NAMALWA (cell line): Measurements from ENCODE around the gene RIN3.
A peak's percentile ranks its signal among the peaks of the same experiment; 100 is the strongest.

Experiments used
- DNase-seq: peaks from one replicate; pipeline ENCODE4 v3.0.0-alpha.2; 2015; ENCODE audit warnings: low spot score

RIN3 gene

DNA sequence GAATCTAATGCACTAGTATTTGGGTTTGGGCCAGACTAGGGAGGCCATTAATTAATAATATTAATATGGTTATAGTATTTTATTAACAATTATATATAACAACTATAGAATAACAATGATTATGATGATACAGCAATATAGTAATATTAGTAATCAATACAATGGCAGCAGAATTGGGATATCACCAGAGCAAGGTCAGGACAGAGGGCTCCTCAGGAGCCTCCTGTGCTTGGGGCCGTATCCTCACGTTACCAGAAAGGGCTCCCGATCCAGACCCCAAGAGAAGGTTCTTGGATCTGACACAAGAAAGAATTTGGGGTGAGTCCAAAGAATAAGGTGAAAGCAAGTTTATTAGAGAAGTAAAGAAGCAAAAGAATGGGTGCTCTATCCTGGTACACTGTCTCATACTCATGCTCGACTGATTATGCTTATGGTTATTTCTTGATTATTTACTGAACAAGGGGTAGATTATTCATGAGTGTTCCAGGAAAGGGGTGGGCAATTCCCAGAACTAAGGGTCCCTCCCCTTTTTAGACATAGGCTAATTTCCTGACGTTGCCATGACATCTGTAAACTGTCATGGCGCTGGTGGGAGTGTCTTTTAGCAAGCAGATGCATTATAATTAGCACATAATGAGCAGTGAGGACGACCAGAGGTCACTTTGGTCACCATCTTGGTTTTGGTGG, 61.6 kb downstream of the RIN3 start:
- DNase-seq, result no peak

DNA sequence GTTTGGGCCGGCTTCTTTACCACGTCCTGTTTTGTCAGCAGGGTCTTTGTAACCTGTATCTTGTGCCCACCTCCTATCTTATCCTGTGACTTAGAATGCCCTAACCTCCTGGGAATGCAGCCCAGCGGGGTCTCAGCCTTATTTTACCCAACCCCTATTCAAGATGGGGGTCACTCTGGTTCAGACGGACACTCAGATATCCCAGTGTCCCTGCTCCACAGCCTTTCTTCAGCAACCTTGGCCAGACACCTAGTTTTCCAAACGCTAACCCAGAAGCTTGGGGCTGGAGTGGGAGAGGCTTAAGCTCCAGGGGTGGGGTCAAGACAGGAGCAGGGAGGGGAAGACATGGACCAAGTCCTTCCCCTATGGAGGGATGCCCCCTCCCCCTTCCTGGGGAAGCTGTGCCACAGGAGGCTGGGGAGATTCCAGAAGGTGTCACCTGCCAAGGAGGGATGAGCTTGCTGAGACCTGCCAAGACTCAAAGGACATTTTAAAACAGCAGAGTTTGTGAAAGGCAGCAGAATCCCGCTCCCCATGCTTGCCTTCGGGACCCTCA, 62.2 kb downstream of the RIN3 start:
- no peak for DNase-seq

DNA sequence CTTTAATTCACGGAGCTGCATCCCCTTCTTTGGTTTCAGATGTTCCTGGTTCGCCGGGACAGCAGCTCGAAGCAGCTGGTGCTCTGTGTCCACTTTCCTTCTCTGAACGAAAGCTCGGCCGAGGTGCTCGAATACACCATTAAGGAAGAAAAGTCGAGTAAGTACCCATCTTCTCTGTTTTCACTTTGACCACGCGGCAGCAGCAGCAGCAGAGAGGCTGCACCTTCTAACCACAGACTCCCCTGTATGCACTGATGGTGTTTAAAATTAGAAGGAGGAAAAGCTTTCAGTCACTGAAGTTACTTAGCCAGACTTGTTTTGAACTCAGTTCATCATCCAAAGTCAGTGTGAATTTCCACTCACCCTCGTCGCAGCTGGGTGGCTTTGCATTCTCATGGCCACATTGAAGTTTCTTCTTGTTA, 63.8 kb downstream of the RIN3 start:
- DNase-seq, result peak; percentile 47

DNA sequence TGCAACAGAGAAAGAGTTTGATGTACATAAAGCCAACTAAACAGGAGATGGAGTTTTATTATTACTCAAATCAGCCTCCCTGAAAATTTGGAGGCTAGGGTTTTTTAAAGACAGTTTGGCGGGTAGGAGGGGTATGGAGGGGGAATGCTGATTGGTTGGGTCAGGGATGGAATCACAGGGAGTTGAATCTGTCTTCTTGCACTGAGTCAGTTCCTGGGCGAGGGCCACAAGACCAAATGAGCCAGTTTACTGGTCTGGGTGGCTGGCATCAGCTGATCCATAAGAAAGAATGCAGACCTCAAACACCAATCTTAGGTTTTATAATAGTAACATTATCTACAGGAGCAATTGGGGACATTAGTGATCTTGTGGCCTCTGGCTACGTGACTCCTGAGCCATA, 64.9 kb downstream of the RIN3 start:
- no peak for DNase-seq

DNA sequence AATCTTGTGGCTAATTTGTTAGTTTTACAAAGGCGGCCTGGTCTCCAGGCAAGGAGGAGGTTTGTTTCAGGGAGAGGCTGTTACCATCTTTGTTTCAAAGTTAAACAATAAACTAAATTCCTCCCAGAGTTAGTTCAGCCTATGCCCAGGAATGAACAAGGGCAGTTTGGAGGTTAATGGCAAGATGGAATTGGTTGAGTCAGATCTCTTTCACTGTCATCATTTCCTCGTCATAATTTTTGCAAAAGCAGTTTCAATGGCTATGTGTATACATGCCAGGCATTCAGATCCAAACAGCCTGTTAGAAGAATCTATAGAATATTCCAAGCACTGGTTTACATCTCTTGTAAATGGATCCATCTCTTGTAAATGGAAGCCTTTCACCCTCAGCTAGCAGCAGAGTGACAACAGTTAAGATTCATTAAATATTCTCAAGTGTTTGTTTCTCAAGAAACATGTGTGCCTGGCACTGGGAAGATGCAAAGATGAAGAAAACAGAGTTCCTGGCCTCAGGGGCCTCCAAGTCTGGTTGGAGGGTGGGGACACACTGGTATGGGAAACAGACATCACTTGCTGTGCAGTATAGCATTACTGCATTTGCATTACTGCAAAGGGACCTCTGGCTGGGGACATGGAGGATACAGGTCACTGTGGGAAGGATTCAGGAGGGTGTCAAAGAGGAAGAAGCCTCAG, 65.8 kb downstream of the RIN3 start:
- no peak for DNase-seq

DNA sequence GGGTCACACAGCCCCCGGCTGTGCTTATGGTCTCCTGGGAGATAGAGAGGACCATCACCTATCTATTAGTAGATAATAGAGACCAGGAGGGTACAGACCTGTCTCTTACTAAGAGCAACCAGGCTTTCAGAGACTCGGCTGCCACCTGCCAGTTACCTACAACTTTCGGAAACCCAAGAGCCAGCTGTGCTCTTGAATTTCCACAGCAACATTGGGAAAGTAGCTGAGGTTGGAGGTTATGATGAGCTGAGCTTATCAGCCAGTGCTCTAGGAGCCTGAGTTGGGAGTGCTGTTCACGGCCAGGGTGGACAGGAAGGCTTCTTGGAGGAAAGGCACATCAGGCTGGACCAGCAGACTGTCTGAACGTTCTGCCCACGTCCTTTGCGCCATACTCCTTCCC, 67.6 kb downstream of the RIN3 start:
- no peak for DNase-seq

DNA sequence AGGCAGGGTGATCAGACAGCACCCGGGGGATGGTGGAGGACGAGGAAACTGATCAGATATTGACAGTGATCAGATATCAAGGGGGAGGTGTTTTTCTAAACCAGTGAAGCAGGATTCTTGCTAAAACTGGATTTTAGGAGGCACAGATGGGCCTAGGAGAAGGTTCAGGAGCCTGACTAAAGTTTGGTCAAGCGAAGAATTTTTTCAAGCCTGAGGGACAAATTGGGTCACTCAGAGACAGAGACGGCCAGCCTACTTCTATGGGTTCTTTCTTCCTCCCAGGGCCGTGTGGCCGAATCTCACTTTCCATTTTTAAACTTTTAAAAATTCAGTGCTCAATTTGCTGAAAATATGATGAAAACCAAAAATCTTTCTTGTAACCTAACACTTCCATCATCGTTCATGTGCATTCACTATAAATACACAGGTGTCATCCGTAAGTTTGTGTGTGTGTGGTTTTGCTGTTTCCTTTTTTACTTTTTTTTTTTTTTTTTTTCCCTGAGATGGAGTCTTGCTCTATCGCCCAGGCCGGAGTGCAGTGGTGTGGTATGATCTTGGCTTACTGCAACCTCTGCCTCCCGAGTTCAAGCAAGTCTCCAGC, 68.5 kb downstream of the RIN3 start:
- no peak for DNase-seq

DNA sequence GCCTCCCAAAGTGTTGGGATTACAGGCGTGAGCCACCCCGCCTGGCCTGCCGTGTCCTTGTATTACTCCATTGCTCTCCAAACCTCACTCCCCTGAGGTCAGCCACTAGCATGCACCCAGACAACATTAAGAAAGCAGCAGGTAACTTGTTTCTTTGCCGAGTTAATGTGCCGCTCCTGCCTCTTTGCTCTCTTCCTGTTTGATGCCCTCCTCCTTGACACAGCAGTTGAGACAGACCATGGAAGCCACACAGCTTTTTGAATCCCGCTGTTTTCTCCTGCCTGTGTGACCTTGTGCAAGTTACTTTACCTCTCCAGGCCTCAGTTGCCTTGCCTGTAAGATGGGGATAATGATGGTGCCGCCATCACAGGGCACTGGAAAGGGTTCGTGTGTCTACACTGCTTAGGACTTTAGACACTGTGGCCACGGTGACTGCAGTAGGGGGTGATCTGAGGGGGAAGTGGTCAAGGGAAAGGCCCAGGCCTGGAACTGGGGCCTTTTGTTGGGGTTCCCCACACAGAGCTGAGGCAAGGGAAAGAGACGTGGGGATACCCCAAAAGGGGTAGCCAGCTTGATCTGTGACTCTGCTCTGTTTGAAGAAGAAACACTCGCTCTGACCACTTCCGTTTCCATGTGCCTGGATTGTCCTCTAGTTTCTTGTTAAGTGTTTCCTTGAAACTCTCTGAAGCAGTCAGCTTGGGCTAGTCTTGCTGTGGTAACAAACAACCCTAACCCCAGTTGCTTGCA, 69.3 kb downstream of the RIN3 start:
- no peak for DNase-seq

DNA sequence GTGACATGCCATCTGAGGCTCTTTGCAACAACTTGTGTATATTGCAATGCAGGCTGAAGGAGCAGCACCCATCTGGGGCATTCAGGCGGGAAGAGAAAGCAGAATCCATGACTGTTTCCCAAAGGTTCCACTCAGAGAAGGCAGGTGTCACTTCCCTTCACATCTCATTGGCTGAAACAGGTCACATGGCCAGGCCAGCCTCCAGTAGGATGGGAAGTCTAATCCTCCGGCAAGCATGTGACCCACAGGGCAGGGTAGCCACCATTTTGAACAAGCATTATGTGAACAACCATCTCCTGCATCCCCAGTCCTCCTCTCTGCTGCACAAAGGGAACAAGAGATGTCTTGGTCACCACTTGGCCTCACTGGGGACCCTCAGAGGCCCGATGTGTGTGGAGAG, 70.6 kb downstream of the RIN3 start:
- DNase-seq, result no peak

DNA sequence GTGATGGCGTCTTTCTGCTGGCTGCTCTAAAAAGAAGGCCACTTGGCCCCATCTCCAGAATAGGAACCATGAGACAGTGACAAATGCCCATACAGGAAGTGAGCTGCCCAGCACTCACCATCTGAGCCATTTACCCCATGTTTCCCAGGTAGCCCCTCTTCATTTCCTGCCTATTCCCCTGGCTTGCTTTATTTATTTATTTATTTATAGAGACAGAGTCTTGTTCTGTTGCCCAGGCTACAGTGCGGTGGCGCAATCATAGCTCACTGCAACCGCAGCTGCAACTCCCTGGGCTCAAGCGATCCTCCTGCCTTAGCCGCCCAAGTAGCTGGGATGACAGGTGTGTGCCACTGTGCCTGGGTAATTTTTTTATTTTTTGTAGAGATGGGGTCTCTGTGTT, 71.2 kb downstream of the RIN3 start:
- DNase-seq, result no peak

DNA sequence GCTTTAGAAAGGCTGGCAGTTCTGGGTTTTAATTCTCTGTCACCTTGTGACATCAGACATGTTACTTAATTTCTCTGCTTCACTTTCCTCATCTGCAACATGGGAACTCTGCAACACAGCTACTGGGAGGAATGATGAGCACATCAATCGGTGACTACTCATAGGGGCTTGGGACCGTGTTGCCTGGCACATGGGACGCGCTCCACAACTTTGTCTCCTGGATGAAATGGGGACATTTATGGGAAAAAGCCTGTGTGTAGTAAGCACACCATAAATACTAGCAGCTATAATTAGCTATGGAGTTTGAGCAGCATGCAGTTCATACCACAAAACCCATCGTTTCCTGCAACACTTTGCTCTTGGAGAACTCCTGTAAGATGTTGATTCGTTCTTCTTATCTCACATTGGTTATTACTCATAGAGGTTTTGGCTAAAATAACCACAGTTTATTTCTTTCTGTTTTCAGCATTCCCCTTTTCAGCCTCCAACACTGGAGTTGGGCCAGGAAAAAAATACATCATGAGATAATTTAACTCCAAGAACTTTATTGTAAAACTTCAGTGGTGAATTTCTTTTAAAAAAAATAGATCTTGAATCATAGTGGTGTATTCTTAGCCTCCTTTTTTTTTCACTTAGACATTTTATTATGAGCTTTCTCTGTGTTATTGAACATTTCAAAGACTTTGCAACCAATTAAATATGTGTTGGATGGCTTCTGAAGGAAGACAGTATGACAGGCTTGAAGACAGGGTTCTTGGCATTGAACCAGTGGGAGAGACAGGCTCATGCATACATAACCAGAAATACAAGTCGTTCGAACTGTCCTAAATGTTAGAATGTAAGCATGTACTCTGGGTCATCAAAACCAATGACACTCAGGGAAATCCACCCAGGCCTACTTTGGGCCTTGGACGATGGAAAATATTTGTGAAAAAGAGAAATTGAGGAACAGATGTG, 72.7 kb downstream of the RIN3 start:
- DNase-seq, result no peak

DNA sequence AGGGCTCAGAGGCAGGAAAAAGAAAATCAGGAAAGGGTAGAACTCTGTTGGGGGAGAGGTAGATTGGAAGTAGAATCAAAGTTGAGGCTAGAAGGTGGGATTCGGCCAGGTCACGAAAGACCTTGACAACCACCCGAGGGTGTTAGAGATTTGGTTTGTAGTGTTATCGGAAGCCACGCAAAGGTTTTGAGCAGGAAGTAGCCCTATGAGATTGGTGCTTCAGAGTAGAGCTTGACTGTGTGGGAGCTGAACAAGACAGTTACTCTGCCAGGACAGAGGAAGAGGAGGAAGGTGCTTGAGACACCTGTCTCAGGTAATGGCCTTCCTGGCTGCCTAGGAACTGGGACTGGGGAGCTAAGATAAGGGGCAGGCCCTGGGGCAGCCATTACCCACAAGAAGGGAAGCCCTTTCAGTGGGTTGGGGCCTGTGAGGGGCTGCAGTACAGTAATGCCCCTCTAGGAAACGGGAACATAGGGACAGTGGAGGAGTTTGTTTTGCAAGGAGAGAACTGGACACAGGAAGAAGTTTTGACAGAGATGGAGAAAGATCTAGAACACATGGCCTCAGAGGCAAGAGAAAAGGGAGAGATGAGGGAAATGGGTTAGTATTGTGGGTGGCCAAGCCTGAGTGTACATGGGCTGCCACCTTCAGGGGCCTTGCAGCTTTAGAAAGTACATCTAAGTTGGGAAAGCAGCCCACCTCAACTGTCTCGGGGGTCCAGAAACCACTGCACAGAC, 73.5 kb downstream of the RIN3 start:
- no peak for DNase-seq

DNA sequence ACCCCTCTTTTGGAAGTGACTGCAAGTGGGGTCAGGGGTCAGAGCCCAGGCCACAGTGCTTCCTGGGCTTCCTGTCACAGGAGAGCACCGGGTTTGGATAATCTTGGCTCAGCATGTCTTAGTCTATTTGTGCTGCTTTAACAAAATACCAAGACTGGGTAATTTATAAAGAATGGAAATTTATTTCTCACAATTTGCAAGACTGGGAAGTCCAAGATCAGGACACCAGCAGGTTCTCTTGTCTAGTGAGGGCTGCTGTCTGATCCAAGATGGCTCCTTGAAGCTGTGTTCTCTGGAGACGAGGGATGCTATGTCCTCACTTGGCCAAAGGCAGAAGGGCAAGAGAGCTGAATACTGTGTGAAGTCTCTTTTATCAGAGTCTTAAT, 74.1 kb downstream of the RIN3 start:
- no peak for DNase-seq

DNA sequence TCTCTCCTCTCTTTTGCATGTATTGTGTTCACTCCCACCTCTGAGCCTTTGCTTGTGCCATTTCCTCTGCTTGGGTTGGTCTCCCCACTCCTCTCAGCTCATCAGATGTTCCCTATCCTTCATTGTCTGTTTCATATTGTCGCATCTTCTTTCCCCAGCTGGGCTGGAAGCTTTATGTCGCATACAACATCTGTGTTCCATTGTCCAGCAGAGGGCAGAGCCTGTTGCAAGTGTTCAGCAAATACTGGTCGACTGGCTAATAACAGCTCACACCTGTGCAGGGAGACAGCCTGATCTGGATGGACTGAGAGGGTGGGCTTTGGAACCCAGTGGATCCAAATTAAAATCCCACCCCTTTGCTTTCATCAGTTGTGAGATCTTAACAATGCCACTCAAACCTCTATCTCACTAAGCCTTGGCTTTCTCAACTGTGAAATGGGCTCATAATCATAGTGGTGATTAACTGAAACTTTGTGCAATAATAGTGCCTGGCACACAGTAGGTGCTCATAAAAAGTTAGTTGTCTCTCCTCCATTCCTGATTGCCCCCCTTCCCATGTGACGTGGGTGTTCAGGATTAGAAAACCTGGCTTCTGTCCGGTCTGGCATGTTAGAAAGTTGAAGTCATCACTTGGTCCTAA, 75.8 kb downstream of the RIN3 start:
- peak; percentile 49 for DNase-seq

DNA sequence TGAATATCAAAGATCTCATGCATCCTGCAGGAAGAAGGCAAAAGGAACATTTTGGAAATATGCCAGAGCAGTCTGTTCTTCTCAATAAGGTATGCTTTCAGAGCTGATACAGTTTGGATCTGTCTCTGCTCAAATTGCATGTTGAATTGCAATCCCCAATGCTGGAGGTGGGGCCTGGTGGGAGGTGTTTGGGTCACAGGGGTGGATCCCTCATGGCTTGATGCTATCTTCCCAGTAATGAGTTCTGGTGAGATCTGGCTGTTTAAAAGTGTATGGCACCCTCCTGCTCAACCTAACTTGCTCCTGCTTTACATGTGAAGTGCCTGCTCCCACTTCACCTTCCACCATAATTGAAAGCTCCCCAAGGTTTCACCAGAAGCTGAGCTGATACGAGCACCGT, 76.6 kb downstream of the RIN3 start:
- no peak for DNase-seq

DNA sequence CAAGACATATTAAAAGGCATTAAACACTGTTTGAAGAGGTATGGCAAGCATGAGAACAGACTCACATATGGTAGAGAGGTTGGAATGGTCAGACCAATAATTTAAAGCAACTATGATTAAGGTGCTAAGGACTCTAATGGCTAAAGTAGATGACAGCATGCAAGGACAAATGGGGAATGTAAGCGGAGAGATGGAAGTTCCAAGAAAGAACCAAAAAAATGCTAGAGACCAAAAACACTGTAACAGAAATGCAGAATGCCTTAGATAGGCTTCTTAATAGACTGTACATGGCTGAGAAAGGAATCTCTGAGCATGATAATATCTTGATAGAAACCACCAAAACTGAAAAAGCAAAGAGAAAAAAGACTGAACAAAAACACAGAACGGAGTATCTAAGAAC, 77.4 kb downstream of the RIN3 start:
- no peak for DNase-seq

DNA sequence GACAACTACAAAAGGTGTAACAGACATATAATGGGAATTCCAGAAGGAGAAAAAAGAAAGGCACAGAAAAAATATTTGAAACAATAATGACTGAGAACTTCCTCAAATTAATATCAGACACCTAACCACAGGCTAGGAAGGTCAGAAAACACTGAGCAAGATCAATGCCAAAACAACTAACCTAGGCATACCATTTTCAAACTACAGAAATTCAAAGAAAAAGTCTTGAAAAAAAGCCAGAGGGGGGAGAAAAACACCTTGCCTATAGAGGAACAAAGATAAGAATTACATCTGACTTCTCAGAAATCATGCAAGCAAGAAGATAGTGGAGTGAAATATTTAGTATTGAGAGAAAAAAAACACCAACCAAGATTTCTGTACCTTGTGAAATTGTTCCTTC, 77.8 kb downstream of the RIN3 start:
- no peak for DNase-seq

DNA sequence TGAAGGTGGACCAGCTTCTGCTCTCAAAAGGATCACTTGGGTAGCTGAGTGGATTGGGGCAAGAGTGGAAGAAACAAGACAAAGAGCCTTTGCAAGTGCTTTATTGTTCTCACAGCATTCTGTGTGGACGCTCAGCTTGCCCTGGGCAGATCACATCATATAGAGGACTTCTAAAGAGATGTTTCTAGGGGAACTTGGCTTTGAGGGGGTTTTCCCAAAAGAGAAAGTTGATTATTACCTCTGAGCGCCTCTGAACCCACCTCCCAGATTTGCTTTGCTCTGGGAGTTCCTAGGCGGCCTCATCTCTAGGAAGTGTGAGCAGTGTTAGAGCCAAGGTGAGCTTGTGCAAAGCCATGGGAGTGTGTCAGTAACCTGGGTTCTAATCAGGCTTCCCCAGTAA, 81.7 kb downstream of the RIN3 start:
- DNase-seq, result no peak

DNA sequence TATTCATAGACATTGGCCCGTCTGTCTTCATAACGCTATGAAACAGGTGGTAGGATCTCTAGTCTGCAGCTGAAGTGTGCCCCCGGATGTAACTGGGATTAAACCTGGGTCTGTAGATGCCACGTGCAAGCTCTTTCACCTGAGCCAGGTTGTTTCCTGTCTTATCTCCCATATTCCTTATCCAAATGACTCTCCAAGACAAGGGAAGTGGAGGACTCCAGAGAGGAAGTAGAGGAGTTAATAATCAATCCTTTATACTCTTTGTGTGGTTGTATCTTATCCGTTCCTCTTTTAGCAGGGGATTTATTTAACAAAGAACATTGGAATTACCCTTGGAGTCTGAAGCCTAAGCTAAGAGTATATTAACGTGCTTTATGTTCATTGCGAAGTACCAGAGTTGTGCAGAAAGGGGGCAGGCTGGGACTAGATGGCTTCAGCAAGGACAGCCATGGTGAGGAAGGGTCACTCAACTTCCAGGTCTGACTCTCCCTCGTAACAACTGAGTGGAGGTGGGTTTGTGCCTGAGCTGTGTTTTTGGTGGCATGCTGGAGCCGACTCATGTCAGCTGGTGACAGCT, 82.8 kb downstream of the RIN3 start:
- no peak for DNase-seq
